Occipital lobe (tissue), 2 donors: ENCODE data around the gene CYTH3. TPM values are rescaled to one million over a fixed set of nuclear protein-coding genes. Genes with fewer than 3 reads are reported as not detected.
A peak's percentile ranks its signal among the peaks of the same experiment; 100 is the strongest.

Experiments used
- DNase-seq: peaks from one replicate; lab custom pipeline; 2025; lab: John Stamatoyannopoulos, UW
- total RNA-seq: library from RNA; depleted of rRNA; stranded (reverse); fragments of >200 nt; gene quantifications from one replicate; pipeline ENCODE4 v1.2.3, GENCODE V29; 2014

Gene CYTH3
- total RNA-seq, 1 donor from 2014 or later = 35.6 TPM

DNA sequence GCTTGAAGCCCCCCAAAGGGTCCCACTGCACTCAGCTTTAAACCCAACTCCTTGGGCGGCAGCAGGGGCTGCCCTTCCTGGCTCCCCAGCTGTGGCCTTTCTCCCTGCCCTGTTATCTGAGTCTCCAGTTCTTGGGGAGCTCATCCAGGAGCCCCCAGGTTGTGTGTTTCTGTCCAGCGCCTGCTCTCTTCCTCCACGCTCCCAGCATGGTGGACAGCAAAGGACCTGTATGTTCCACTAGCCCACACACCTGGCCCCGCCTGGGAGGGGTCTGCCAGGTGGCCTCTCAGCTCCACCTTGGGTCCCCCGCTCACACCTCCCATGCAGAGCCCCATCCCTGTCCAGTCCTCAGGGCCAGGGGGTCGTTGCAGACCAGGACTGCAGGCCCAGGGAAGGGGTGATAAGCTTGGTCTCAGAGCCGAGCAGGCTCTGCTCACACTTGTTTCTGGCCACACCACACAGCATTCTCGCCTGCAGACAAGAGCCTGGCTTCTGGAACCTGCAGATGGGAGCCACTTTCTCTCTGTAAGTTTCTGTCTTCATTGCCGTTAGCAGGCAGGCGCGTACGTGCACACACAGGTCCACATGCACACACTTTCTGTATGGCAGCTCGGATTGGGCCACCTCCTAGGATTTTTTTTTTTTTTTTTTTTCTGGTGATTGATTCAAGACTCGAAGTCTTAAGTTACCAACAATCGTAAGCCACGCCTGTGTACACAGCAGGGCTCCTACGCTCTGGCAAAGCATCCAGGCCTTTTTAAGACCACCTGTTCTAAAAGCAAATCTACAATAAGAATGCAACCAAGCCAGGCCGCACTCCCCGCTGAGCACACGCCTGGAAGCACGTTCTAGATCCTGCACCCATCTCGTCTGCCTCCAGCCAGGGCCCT is 104.6 kb downstream of the CYTH3 start:
- no peak for DNase-seq

DNA sequence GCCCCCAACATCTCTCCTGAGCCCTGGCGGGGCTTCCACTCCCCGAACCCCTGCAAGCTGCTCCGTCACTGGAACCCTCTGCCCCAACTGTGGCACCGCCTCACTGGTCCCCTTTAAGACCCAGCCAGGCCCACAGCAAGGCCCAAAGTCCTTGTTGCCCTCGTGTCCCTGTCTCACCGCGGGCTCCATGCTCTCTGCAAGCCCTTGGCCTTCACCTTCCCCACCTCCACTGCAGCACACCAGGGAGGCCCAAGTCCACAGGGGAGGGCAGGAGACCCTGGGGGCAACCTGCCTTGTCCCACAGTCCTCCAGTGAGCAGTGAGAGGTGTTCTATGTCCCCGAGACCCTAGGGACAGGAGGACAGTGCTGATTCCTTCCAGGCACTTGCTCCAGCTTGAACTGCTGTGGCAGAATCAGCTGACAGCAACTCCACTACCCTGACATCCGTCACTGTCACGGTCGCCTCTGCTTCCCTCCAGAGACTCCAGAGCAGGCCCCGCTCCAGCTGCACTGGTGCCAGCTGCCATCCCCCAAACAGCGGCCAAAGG is 105.3 kb downstream of the CYTH3 start:
- DNase-seq = no peak

DNA sequence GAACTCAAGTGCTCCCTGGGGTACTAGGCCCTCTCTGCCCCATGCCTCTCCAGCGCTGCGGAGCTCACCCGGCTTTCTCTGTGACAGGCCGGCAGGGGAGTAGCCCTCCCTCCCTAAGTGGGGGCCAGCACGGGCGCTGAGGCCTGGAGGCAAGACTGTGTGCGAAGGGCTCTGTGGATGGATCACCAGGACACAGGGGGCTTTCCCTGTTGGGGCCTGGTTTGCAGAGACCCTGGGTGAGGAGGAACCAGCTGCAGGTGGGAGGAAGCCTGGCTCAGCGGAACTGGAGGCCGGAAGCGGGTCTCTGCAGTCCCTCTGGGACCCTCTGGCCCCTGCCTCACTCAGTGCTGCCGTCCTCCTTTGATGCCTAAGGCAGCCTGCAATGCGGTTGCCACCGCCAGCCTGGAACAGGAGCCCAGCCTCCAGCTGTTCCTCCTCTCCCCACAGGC is 106.0 kb downstream of the CYTH3 start:
- DNase-seq = no peak

DNA sequence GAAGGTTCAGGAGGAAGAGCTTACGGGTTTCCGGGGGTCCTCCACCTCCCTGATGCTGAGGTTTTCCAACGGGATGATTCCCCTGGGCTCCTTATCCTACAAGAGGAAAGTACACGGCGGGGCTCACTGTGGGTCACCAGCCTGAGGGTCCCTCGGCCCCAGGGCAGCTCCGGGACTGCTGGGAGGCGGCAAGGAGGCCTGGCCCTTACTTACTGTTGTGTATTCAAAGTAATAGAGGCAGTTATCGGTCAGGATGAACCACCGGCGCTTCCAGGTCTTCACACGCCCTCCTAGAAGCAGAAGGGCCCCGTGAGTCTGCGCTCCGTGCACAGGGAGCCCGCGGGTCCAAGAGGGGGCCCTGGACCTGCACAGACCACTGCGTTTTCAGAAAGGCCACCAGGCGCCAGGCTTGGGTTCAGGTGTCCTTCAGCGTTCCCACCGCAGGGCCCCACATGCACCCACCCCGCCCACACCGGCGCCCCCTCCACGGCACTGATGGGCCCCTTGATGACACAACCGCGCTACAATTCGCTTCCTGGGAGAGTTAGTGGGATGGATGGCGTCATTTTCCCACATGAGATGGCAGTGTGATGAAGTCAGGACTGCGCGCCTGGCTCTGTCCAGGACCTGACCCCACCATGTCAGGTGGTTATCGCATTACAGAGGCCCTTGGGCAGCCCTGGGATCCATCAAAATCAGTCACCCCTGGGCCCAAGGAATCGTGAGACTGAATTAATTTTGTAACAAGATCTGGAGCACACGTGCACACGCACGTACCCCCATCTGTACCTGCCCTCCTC is 106.7 kb downstream of the CYTH3 start:
- DNase-seq = no peak

DNA sequence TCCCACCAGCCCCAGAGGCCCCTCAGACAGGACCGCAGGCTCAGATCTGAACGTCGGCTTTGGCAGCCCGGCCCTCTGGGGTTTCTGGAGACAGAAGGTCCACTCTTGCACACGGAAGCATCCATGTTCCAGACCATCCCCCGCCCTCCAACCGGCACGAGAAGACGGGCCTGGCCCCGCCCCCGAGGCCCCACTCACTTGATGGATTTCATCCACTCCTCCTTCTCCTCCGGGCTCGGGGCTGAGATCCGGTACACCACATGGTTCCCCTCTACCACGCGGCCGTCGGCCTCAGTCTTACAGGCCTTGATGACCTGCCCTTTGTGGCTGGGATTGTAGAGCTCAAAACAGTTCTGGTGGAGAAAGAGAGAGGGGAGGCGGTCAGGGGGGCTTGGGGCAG is 107.3 kb downstream of the CYTH3 start:
- DNase-seq = no peak

DNA sequence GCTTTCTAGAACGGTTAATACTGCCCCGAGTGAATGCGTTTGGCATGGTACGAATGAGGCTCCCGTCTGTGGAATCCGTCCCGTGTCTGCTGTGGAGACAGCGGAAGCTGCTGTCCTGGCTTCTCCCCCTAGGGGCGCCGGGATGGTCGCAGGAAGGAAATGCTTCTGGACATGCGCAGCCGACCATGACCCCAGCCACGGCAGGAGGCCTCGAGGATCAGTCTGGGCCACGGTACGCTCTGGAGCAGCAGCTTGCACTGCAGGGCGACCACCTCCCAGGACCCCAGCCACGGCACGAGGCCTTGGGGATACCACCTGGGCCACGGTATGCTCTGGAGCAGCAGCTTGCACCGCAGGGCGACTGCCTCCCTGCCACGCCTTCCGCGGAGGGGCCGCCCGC is 107.9 kb downstream of the CYTH3 start:
- no peak for DNase-seq

DNA sequence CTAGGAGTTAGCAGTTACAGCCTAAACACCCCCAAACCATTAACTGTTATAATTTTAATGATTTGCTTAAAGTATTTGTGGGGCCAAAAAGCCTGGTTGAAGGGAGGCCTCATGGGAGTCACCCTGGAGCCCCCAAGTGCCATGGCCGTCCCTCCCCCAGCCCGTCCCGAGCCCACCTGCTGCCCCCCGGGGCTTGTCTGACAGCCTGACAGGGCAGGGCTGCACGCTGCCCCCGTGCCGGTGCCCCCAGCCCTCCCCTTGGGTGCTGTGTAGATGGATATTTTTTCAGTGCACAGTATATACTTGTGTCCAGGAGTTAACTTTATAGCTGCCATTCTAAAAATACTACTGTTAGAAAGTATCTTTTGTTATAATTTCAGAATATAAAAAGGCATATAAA is 108.4 kb downstream of the CYTH3 start:
- no peak for DNase-seq

DNA sequence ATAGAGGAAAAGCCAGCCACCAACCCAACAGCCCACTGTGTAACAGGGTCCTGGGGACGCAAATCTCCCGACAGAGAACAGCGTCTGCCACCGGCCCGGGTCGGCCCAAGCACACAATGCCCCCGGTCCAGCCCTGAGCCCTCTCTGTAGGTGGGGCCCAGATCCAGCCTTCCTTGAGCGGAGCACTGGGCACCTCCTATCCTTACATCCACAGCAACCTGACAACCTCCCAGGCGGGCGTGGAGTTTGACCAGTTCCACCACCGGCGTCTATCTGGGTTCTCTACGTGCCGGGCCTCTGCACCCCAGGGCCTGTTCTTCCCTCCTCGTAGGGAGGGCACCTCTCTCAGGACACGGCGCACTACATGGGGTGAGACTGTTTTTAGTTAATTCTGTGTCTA is 109.0 kb downstream of the CYTH3 start:
- DNase-seq = no peak

DNA sequence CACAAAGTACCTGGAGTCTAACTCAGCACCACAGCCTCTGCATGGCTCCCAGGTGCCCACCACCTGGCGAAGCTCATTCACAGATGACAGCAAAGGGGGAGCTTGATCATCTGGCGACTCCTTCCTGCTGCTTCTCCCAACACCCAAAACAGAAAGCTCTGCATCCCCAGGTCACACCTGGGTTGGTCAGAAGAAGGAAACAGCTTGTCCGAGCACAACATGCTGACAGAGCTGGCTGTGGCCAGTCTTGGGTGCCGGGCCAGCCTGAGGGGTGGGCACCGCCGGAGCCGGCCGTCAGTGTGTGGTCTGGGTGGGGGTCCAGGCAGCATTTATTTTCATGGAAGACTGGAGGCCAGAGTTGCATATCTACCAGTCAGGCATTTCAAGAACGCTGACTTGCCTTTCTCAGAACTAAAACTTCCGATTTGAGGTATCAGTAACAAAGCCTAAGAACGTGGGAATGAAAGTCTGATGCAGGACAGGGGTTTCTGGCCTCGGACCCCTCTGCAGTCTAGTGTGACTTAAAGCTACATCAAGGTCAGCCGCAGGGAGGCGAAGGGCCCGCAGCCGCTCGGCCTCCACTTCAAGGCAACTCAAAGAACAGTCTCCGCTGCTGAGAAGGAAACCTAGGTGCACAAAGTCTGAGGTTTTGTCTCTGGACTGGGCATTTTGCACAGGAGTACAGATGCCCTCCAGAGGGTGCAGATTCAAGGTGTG is 109.6 kb downstream of the CYTH3 start:
- no peak for DNase-seq

DNA sequence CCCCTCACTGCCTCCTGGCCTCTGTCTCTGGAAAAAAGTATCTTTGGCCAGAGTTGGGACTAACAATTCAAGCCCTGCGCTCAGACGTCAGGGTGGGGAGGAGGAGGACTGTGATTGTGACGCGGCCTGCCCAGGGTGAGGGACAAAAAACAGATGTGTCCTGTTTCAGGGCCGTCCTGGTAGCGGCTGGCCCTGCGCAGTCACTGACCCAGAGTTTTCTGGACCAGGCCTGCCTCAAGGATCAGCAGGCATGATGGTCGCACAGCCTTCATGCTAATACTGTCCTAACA is 110.1 kb downstream of the CYTH3 start:
- no peak for DNase-seq

DNA sequence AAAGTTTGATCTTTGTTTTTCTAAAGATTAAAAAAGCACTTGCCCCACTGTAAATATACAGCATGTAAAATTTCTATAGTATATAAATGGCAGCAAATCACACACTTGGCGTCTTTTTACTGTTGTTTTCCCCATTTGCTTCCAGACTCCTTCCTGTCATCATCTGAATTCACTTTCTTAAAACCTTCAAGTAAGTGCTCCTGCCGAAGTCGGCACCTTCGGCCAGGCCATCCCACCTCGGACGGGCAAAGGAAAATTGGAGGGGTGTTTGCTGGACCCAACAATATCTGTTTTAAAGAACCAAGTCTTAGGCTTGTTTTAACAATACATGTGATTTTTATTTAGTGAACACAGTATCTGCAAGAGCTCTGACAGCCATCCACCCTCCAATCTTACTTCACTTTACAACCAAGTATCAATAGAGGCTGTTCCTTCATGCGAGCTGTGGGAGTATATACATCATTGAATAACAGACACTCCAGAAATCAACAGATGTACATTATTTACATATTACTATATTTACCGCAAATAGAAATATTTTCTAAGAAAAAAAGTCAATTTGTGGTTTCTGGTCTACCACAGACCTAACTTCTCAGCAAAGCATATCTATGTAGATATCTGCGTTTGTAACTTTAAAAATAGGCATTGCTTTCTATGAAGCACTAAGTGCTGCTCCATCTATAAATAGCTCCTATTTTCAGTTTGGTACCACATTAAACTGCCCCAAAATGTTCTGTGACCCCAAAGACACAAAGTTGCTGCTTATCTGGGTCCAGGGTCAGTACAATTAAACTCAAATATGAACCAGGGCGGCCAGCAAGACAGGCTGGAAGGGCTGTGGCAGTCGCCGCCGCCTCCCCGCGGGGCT is 110.7 kb downstream of the CYTH3 start:
- no peak for DNase-seq

DNA sequence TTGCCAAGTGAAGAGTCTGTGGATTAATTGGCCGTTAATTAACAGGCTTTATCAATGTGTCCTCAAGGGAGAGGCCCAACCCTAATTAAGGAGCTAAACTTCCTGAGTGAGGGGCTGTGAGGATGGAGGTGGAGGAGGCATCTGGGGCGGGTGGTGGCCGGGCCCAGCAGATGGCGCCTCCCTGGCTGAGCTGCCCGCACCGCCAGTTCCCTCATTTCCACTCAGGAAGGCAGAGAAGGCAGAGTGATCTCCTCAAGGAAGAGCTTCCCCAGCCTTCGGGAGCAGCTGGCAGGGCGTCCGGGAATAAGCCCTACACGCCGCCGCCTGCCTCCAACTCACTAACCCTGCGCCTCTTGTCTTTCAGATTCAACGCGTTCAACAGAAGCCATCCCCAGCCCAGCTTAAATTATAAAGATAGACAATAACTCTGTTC is 112.2 kb downstream of the CYTH3 start:
- DNase-seq = peak; percentile 38

DNA sequence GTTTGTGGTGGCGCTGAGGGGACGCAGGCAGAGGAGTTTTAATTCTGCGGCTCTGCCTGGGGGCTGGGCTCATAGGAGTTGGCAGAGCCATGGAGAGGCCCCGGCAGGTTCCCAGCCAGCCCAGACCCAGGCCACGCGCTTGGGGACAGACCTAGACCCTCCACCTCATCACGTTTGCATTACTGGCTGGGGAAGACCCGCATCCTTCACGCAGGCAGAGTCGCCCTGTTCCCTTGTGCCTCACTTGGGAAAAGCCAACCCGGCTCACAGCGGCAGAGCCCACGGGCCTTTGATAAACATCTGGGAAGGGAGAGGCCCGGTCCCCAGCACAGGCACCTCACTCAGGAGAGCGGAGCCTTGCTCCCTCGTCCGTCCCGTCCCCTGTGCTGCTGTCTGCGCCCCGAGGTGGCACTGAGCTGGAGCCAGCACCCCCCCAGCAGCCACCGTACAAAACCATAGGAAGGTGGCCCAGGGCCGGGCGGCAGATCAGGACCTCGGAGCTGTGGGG is 112.8 kb downstream of the CYTH3 start:
- no peak for DNase-seq

DNA sequence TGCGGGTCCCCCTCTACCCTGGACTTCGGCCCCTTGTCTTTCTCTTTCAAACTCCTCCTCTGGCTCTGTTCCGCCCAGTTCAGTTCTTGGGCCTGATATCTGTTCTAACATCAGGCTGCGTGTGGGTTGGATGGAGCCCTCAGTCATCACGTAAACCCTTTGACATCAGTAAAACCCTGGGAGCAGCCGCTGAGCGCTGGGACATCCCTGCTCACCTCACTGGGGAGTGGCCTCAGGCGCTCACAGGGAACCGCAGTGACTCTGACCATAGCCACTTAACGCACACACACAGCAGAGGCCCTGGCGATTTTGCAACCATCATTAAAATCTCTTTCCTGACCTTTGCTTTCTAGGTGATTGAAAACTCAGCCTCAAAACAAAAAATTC is 113.3 kb downstream of the CYTH3 start:
- no peak for DNase-seq

DNA sequence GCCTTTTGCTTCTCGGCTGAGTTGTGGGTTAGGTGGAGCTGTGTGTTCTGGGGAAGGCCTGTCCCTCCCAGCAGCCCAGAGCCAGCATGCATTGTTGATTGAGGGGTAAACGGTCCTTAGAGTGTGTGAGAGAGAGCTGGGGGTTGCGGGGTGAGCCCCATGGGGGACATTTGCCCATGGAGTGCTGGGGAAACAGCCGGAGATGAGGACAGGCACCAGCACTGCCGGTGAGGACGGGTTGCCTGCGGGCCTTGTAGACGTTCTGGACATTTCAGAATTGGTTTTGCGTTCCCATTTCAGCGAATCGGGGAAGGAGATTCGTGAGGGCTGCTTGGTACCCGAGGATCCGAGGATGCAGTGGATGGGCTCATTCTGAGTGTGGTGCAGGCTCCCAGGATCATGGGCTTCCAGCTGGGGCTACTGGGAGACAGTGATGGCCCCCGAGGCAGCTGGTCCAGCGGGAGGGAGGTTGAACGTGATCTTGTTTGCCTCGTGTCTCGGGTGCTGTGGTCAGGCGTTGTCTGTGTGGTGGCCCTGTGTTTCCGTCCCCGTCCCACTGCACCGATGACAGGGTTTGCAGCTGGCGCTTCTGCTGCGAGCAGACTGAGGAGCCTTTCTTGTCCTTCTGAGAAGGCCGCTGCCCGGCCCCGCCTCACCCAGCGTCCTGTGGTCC is 113.9 kb downstream of the CYTH3 start:
- no peak for DNase-seq

DNA sequence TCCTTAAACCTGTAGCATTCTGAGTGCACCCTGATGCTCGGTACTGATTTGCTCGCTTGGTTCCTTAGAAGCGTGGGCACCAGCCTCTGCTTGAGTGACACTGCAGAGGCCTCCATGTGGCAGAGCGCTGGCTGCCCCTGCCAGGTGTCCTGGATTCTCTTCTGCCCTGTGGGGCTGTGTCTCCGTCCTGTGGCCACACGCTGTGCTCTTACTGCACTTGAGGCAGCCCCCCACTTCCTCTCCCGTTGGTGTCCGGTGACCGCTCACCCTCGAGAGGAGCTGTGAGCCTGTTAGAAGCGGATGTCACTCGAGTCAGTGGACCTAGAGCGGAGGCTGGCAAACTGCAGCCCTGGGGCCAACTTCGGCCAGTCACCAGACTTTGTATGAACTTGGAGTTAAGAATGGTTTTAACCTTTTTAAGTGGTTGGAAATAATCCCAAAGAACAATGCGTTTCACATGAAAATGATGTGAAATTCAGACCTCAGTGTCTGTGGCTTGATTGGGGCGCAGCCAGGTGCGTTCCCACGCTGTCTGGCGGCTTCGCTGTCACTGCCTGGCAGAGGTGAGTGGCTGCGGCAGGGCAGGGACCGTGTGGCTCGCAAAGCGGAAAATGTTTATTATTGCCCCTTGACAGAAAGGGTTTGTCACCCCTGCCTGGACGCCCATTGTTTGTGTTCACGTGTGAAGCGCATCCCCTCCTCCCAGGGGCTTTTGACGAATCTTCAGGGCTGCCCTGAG is 114.6 kb downstream of the CYTH3 start:
- DNase-seq = no peak

DNA sequence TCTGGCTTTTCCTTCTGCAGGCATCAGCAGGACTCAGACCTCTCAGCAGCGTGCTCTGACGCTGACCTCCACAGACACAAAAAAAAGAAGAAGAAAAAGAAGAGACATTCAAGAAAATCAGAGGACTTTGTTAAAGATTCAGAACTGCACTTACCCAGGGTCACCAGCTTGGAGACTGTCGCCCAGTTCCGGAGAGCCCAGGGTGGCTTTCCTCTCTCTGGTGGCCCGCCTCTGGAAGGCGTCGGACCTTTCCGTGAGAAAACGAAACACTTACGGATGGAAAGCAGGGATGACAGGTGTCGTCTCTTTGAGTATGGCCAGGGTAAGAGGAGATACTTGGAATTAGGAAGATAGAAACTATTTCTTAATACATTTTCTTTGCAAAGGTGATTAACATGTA is 115.7 kb downstream of the CYTH3 start:
- DNase-seq = no peak

DNA sequence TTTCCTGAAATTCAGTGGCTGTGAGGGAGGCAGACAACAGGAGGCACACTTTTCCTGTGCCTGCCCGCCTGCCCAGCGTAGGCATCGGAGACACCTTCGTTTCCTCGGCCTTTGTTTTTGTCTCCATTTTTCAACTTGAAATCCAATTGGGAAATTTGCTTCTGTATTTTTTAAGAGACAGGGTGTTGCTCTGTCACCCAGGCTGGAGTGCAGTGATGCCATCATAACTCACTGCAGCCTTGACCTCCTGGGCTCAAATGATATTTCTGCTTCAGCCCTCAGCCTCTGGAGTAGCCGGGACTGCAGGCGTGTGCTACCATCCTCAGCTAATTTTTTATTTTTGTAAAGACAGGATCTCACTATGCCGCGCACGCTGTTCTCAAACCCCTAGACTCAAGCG is 116.8 kb downstream of the CYTH3 start:
- DNase-seq = no peak
